ENCODE measurements around the gene DROSHA.
"Not testable (repeated sequence)": the region's sequence is repeated elsewhere in the genome, so short reads cannot be mapped to it uniquely, and the experiment has no call there.

Gene DROSHA

DNA sequence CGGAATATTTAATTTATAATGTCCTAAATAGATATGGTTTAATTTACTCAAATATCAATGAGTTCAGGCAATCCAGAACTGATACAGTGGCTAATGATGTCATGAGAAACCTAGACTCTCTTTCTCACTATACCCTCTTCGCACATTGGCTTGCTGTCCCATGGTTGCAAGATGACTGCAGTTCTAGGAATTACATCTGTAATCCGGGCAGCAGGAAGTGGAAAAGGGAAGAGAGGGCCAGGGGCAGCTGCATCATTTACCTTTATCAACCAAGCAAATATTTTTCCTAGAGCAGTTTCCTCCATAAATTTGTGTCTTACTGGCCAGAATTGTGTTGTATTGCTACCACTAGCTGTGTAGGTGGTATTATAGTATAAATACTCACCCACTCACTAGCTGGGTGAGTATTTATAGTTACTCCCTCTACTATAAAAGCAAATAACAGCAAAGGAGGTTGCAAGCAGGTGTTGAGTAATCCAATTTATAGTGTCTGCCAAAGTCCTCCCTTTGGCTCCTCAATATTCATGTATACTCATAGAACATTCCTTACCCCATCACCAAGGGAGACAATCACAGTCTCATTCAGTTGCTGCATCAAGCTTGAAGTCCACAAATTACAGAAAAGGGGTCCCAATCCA is 168.8 kb downstream of the DROSHA start:
- H3K27me3 ChIP-seq (ENCODE audit: control insufficient read depth in 1 of 2, insufficient read depth in 2 of 2, low read length in 2 of 2): no peaks in the 10 kb centered on the region
- peaks cover 2% of the 10 kb centered on the region for H3K4me1 ChIP-seq (ENCODE audit: control insufficient read depth, insufficient read depth, low read length)
- H3K27ac ChIP-seq (ENCODE audit: low read length): no peak overlapping the region
- H3K9me3 ChIP-seq (ENCODE audit: control insufficient read depth in 2 of 2, low read length in 2 of 2): no peaks in the 10 kb centered on the region
- no peak overlapping the region for H3K4me3 ChIP-seq (ENCODE audit: low read length in 2 of 2)
- no peaks in the 10 kb centered on the region for H3K36me3 ChIP-seq (ENCODE audit: control insufficient read depth in 2 of 2, insufficient read depth in 2 of 2, low read length in 2 of 2)
- no peak overlapping the region for H3K9ac ChIP-seq (ENCODE audit: low read length in 2 of 2)

DNA sequence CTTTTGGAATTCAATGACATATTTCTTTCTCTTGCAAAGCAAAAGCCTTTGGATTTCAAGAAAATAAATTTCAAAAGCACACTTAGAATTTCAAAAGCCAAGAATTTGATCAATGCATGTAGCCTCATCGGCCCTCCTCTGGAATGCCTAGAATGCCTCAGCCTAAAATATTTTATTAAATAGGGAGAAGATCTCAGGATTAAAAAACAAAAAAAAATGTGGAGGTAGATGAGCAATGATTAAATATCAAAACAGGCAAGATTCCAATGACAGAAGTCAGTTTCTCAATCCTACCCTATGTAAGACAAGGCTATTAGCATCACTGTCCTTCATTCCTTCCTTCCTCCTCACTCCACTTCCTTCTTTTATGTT is 169.4 kb downstream of the DROSHA start:
- Histone ChIP-seq H3K4me3 (ENCODE audit: low read length in 2 of 2) (no peak overlapping the region), H3K36me3 (ENCODE audit: control insufficient read depth in 2 of 2, insufficient read depth in 2 of 2, low read length in 2 of 2) (no peaks in the 10 kb centered on the region), H3K27ac (ENCODE audit: low read length) (no peak overlapping the region), H3K9me3 (ENCODE audit: control insufficient read depth in 2 of 2, low read length in 2 of 2) (no peaks in the 10 kb centered on the region), H3K4me1 (ENCODE audit: control insufficient read depth, insufficient read depth, low read length) (peaks cover 2% of the 10 kb centered on the region), H3K9ac (ENCODE audit: low read length in 2 of 2) (no peak overlapping the region), H3K27me3 (ENCODE audit: control insufficient read depth in 1 of 2, insufficient read depth in 2 of 2, low read length in 2 of 2) (no peaks in the 10 kb centered on the region)

DNA sequence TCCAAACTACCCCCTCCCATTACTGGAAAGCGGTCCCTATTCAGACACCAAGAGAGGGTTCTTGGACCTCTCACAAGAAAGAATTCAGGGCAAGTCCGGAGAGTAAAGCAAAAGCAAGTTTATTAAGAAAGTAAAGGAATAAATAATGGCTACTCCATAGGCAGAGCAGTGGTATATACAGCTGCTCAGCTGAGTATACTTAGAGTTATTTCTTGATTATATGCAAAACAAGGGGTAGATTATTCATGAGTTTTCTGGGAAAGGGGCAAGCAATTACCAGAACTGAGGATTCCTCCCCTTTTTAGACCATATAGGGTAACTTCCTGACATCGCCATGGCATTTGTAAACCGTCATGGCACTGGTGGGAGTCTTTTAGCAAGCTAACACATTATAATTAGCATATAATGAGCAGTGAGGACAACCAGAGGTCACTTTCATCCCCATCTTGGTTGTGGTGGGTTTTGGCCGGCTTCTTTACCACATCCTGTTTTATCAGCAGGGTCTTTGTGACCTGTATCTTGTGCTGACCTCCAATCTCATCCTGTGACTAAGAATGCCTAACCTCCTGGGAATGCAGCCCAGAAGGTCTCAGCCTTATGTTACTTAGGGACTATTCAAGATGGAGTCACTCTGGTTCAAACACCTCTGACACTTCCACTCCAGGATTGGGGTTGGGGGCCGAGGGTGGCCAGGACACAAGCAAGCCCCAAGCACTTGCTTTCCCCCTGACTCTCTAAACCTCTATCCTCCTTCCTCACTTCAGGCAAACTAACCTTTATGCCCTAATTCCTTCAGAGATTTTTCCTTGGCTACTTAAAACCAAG is 170.0 kb downstream of the DROSHA start:
- H3K27me3 ChIP-seq (ENCODE audit: control insufficient read depth in 1 of 2, insufficient read depth in 2 of 2, low read length in 2 of 2); H3K9me3 ChIP-seq (ENCODE audit: control insufficient read depth in 2 of 2, low read length in 2 of 2); H3K4me3 ChIP-seq (ENCODE audit: low read length in 2 of 2); H3K27ac ChIP-seq (ENCODE audit: low read length); H3K4me1 ChIP-seq (ENCODE audit: control insufficient read depth, insufficient read depth, low read length); H3K9ac ChIP-seq (ENCODE audit: low read length in 2 of 2); H3K36me3 ChIP-seq (ENCODE audit: control insufficient read depth in 2 of 2, insufficient read depth in 2 of 2, low read length in 2 of 2): not testable (repeated sequence)

DNA sequence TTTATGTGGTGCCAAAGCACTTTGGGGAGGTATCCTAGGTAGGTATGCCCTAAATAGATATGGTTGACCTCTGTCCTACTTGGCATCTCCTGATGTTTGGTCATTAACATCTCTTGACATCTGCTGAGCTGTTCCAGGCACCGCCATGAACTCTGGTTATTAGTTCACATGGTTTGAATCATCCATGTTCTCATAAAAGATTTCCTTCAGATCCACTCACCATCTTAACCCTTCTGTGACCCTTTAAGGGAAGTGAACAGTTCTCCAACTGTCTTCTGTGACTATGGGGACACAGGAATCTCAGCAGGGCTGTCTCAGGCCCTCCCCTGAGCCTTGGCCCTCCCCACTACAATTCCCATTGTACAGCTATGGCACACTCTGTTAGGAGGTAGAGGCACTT is 170.7 kb downstream of the DROSHA start:
- Histone ChIP-seq H3K9me3 (ENCODE audit: control insufficient read depth in 2 of 2, low read length in 2 of 2) (no peaks in the 10 kb centered on the region), H3K27ac (ENCODE audit: low read length) (no peak overlapping the region), H3K4me1 (ENCODE audit: control insufficient read depth, insufficient read depth, low read length) (peaks cover 2% of the 10 kb centered on the region)

DNA sequence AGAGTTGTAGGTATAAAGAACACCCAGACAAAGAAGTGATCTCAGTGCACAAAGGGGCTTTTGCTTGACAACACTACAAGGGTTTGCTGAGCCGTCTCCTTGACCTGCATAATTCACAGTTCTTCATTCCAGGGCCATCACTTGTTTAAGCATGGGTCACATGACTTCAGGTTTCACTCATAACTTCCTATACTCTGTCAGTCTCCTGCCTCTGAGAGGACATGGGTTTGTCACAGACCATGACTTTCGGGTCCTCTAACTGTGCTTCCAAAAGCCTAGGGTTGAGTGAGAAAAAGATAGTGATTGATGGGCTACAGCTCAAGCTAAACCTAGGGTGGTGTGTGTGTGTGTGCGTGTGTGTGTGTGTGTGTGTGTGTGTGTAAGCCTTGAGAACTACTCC is 172.1 kb downstream of the DROSHA start:
- Histone ChIP-seq H3K27me3 (ENCODE audit: control insufficient read depth in 1 of 2, insufficient read depth in 2 of 2, low read length in 2 of 2) (no peaks in the 10 kb centered on the region), H3K9me3 (ENCODE audit: control insufficient read depth in 2 of 2, low read length in 2 of 2) (no peaks in the 10 kb centered on the region), H3K9ac (ENCODE audit: low read length in 2 of 2) (no peak overlapping the region), H3K36me3 (ENCODE audit: control insufficient read depth in 2 of 2, insufficient read depth in 2 of 2, low read length in 2 of 2) (no peaks in the 10 kb centered on the region), H3K4me1 (ENCODE audit: control insufficient read depth, insufficient read depth, low read length) (no peaks in the 10 kb centered on the region), H3K4me3 (ENCODE audit: low read length in 2 of 2) (no peak overlapping the region), H3K27ac (ENCODE audit: low read length) (no peak overlapping the region)

More for the DNA sequence above, 170.7 kb downstream of the DROSHA start:
- no peaks in the 10 kb centered on the region for H3K27me3 ChIP-seq (ENCODE audit: control insufficient read depth in 1 of 2, insufficient read depth in 2 of 2, low read length in 2 of 2)
- H3K36me3 ChIP-seq (ENCODE audit: control insufficient read depth in 2 of 2, insufficient read depth in 2 of 2, low read length in 2 of 2): no peaks in the 10 kb centered on the region
- no peak overlapping the region for H3K4me3 ChIP-seq (ENCODE audit: low read length in 2 of 2)
- H3K9ac ChIP-seq (ENCODE audit: low read length in 2 of 2): no peak overlapping the region

DNA sequence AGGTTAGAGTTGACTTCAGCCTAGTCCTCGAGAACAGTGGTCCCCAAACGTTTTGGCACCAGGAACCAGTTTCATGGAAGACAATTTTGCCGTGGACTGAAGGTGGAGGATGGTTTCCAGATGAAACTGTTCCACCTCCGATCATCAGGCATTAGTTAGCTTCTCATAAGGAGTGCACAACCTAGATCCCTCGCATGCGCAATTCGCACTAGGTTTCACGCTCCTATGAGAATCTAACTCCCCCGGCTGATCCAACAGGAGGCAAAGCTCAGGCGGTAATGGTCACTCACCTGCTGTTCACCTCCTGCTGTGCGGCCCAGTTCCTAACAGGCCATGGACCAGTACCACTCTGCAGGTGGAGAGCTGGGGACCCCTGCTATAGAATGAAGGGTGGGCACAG is 174.9 kb downstream of the DROSHA start:
- Histone ChIP-seq H3K27ac (ENCODE audit: low read length) (no peak overlapping the region), H3K9me3 (ENCODE audit: control insufficient read depth in 2 of 2, low read length in 2 of 2) (no peaks in the 10 kb centered on the region), H3K36me3 (ENCODE audit: control insufficient read depth in 2 of 2, insufficient read depth in 2 of 2, low read length in 2 of 2) (no peaks in the 10 kb centered on the region), H3K9ac (ENCODE audit: low read length in 2 of 2) (no peak overlapping the region), H3K27me3 (ENCODE audit: control insufficient read depth in 1 of 2, insufficient read depth in 2 of 2, low read length in 2 of 2) (no peaks in the 10 kb centered on the region), H3K4me1 (ENCODE audit: control insufficient read depth, insufficient read depth, low read length) (no peaks in the 10 kb centered on the region), H3K4me3 (ENCODE audit: low read length in 2 of 2) (no peak overlapping the region)

DNA sequence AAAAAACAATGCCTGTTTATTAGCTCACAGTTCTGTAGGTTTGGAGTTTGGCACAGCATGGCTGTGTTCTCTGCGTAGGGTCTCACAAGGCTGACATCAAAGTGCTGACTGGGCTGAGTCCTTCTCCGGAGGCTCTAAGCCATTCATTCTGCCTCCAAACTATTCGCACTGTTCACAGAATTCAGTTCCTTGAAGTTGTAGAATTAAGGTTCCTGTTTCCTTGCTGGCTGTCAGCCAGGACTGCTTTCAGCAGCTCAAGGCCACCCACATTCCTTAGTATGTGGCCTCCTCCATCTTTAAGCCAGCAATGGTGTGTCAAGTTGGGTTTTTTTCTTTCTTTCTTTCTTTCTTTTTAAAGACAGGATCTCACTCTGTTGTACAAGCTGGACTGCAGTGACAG is 176.6 kb downstream of the DROSHA start:
- no peaks in the 10 kb centered on the region for H3K27me3 ChIP-seq (ENCODE audit: control insufficient read depth in 1 of 2, insufficient read depth in 2 of 2, low read length in 2 of 2)
- H3K9ac ChIP-seq (ENCODE audit: low read length in 2 of 2): no peak overlapping the region
- no peaks in the 10 kb centered on the region for H3K4me1 ChIP-seq (ENCODE audit: control insufficient read depth, insufficient read depth, low read length)
- H3K36me3 ChIP-seq (ENCODE audit: control insufficient read depth in 2 of 2, insufficient read depth in 2 of 2, low read length in 2 of 2): no peaks in the 10 kb centered on the region
- no peak overlapping the region for H3K4me3 ChIP-seq (ENCODE audit: low read length in 2 of 2)
- H3K9me3 ChIP-seq (ENCODE audit: control insufficient read depth in 2 of 2, low read length in 2 of 2): no peaks in the 10 kb centered on the region
- no peak overlapping the region for H3K27ac ChIP-seq (ENCODE audit: low read length)

Data from stomach smooth muscle (tissue), 2 donors.